ENCODE results near the gene INPP5D. TPM values are rescaled to one million over a fixed set of nuclear protein-coding genes. Genes with fewer than 3 reads are reported as not detected.

Gene INPP5D
- total RNA-seq, 1 donor from 2014 or later: 26.6 TPM

DNA sequence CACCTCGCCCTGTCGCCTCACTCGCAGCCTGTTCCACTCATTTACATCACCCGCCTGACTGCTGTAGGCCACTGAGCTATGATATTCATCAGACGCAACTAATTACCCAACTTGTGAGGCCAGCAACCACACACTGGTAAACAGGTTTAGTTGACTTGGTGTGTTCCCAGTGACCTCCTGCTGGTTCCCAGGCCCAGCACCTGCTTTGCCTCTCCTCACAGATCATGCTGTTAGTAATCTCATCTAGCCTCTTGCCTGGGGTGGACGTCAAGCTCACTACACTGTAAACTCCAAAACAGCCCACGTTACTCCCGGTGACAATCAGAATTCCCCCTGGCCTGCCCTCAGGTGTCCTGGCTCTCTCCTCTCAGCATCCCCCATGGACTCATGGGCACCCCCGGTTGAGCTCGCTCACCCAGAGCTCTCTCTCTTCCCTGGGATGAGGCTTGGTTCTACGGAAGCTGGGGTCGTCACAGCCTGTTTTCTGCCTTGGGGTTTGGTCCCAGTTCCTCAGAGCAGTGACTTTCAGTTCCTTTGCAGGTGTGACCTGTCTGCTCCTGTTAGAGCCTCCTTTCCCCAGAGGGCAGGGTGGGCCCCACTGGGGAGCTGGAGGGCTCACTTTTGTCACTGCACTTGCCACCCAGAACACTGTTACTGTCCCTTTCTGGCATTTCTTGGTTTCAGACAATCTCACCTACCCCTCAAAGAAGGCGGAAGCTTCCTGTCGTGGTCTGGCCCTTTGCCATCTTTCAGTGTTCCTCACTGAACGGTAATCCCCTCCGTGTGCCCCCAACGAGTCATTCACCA is 40.3 kb downstream of the INPP5D start:
- DNase-seq (ENCODE audit: low read depth) (no peak), FAIRE-seq (no peak)
- H3K4me3 ChIP-seq (ENCODE audit: low read depth, low read length): no peak overlapping the region
- TF ChIP-seq, protein P1, sequence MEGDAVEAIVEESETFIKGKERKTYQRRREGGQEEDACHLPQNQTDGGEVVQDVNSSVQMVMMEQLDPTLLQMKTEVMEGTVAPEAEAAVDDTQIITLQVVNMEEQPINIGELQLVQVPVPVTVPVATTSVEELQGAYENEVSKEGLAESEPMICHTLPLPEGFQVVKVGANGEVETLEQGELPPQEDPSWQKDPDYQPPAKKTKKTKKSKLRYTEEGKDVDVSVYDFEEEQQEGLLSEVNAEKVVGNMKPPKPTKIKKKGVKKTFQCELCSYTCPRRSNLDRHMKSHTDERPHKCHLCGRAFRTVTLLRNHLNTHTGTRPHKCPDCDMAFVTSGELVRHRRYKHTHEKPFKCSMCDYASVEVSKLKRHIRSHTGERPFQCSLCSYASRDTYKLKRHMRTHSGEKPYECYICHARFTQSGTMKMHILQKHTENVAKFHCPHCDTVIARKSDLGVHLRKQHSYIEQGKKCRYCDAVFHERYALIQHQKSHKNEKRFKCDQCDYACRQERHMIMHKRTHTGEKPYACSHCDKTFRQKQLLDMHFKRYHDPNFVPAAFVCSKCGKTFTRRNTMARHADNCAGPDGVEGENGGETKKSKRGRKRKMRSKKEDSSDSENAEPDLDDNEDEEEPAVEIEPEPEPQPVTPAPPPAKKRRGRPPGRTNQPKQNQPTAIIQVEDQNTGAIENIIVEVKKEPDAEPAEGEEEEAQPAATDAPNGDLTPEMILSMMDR (IDR thresholded peaks at IDR 0.05; ENCODE audit: insufficient read depth, low read length, severe bottlenecking): no peak
- no peaks in the 10 kb centered on the region for H3K27me3 ChIP-seq (ENCODE audit: control insufficient read depth, insufficient read depth, low read length)
- no peaks in the 10 kb centered on the region for H3K36me3 ChIP-seq (ENCODE audit: control insufficient read depth, insufficient read depth, low read length)

DNA sequence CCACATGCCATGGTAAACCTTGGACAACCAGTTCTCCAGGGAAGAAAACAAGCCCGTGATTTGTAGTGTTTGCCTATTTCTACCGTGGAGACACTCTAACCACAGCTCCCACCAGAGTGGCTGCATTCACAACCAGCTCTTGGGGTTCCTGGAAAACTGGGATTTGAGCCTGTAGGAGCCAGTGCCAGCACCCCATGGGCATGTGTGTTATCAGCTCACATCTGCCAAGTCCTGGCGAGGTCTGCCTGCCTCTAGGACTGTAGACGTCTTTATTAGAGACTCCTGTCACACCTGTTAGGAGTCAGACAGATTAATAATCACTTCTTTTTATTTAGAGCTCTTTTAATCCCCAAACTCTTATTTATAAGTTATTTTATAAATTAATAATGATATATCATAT is 41.0 kb downstream of the INPP5D start:
- no peak for FAIRE-seq
- H3K27me3 ChIP-seq (ENCODE audit: control insufficient read depth, insufficient read depth, low read length): no peaks in the 10 kb centered on the region

DNA sequence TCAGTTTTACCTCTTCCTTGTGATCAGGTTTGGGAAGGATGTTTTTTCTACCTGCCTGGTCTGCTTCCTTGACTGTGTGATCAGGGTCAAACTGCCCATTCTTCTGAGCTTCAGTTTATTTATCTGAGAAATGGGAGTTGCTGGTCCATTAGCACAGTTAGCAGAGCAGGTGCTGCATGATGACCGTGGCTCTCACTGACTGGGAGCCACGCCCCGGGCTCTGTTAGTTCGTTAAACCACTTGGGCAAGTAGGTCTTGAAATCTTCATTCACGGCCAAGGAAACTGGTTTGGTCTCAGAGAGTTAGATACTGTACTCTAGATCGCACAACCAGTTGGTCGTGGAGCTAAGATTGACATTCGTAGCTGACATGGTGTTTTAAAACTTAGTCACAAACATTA is 41.7 kb downstream of the INPP5D start:
- no peak overlapping the region for H3K4me3 ChIP-seq (ENCODE audit: low read depth, low read length)
- H3K36me3 ChIP-seq (ENCODE audit: control insufficient read depth, insufficient read depth, low read length): no peaks in the 10 kb centered on the region
- FAIRE-seq (no peak), DNase-seq (ENCODE audit: low read depth) (no peak)
- TF ChIP-seq, protein P1 (IDR thresholded peaks at IDR 0.05; ENCODE audit: insufficient read depth, low read length, severe bottlenecking): no peak
- no peaks in the 10 kb centered on the region for H3K27me3 ChIP-seq (ENCODE audit: control insufficient read depth, insufficient read depth, low read length)

More for the DNA sequence above, 41.0 kb downstream of the INPP5D start:
- no peaks in the 10 kb centered on the region for H3K36me3 ChIP-seq (ENCODE audit: control insufficient read depth, insufficient read depth, low read length)
- DNase-seq (ENCODE audit: low read depth): no peak
- TF ChIP-seq, protein P1 (IDR thresholded peaks at IDR 0.05; ENCODE audit: insufficient read depth, low read length, severe bottlenecking): no peak
- H3K4me3 ChIP-seq (ENCODE audit: low read depth, low read length): no peak overlapping the region

DNA sequence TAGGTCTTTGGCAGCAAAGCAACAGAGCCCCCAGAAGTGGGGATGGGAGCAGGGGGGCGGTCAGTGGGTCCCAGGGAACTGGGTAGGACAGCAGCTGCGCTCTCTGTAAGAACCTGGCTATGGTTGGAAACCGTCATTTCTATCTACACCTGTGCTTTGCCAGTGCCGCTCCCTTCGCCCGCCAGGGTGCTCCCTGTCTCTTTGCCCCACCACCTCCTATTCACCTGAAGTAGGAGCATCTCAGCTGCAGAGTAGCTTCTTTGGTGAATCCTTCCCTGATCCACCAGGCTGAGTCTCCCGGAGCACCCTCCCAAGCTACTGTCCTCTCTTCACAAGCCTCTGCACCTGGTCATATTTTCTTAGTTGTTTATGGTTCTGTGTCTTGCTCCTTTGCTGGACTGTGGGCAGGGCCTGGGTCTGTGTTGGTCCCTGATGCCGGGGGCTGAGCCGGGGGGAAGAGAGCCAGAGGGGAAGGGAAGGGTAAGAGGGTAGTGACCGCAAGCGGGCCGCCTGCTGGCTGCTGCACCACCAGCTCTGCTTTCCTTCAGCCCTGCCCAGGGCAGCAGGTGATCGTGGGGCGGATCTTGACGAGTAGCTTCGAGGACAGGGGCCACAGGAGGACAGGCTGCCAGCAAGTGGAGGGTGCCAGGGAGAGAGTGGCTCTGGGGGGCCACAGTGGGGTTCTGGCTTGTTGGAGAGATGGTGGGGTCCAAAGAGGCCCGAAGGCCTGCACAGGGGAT is 45.2 kb downstream of the INPP5D start:
- no peak for FAIRE-seq
- Histone ChIP-seq H3K36me3 (ENCODE audit: control insufficient read depth, insufficient read depth, low read length) (no peaks in the 10 kb centered on the region), H3K4me3 (ENCODE audit: low read depth, low read length) (no peak overlapping the region), H3K27me3 (ENCODE audit: control insufficient read depth, insufficient read depth, low read length) (no peaks in the 10 kb centered on the region)
- TF ChIP-seq, protein P1 (IDR thresholded peaks at IDR 0.05; ENCODE audit: insufficient read depth, low read length, severe bottlenecking): no peak
- DNase-seq (ENCODE audit: low read depth): no peak

DNA sequence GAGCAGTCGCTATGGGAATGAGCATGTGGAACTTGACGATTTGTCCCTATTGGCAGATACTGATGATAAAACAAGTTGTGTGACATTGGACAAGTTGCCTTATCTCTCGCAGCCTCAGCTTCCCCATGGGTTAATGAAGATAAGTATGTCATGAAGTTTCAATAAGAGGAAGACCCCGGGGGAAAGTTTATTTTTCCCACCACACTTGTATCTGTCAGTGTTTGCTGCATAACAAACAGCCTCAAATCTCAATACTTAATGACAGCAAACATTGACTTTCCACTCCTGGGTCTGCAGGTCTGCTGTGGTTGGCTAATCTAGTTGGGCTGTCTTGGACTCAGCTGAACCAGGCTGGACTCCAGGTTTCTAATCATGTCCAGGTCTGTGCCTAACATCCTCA is 45.8 kb downstream of the INPP5D start:
- H3K4me3 ChIP-seq (ENCODE audit: low read depth, low read length): no peak overlapping the region
- FAIRE-seq: peak; percentile 60
- H3K27me3 ChIP-seq (ENCODE audit: control insufficient read depth, insufficient read depth, low read length): no peaks in the 10 kb centered on the region
- TF ChIP-seq, protein P1 (IDR thresholded peaks at IDR 0.05; ENCODE audit: insufficient read depth, low read length, severe bottlenecking): no peak
- no peak for DNase-seq (ENCODE audit: low read depth)
- H3K36me3 ChIP-seq (ENCODE audit: control insufficient read depth, insufficient read depth, low read length): no peaks in the 10 kb centered on the region

Measured in bronchial epithelial cell (primary cell).